Amniotic epithelial cell (primary cell): Measurements from ENCODE around the gene SHROOM3.
"Not testable (repeated sequence)": the region's sequence is repeated elsewhere in the genome, so short reads cannot be mapped to it uniquely, and the experiment has no call there.

Experiments used
- DNase-seq: peaks from one replicate; pipeline ENCODE4 v3.0.0-alpha.2; 2010; ENCODE audit warnings: low read depth

SHROOM3 gene

DNA sequence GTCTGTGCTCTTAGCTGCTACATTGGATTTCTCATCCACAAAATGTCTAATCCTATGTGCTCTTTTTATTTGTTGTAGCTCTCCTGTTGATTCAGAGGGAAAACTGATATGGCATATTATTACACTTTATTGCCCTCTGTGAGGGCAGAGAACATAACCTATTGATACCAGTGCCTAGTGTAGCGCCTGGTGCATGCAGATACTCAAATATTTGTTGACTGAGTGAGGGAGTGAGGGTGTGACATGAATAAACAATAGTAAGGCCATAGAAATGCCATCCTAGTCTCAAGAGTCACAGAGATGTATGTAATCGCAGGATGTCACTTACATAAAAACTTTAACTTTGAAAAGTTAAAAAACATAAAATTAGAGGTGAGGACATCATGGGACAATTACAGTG, 159.1 kb downstream of the SHROOM3 start:
- DNase-seq = no peak

DNA sequence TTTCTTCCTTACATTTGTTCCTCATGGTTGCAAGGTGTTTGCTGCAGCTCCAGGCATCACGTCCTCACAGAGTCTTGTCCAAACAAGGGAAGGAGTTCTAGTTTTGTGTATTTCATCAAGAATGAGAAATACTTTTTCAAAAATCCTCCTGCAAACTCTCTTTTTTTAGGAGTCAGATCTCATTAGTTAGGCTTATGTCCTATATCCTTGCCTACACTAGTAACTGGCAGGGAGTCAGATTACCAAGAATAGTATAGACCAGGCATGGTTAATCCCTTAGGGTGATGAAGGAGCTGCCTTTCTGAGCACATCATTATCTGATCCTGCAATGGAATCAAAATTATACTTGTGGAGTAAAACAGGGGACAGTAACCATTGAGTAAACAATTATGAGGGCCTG, 160.4 kb downstream of the SHROOM3 start:
- no peak for DNase-seq

DNA sequence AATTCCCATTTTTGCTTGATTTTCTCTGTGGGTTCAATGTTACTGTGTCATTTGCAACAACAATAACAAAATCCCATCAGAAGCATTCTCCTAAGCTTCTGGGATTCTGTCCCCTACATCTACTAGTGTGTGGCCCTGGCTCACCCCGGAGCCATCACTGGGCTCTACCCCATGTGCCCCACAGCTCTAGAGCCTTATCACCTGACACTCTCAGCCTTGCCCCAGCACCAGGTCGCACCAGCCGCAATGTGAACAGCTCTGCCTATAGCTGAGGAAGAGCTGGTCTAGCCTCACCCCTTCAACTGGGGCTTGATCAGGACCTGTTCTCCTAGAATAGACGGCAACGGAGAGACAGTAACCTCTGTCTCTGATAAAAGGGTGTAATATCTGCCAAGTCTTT, 161.7 kb downstream of the SHROOM3 start:
- DNase-seq = no peak

DNA sequence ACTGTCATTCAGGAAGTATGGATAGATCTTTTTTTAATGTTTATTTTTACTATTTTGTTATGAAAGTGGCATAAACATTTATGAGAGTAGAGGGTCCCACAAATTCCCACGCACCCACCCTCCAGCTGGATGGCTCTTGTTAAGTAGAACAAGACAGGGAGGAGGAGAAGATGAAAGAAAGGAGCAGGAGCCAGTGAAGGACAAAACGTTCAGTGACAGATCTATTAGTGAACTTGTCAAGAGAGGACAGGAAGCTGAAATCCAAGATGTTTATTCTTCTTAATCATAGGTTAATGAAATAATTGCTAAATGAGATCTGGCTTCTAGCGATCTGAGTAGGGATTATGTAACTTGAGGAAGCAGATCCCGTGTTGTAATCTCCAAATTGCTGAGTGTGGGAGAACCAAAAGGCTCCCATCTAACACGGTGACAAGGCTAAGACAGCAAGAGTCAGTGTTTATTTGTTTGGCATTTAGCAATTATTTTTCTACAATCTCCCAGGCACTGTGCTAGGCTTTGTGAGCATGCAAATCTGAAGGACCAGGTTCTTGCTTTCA, 162.5 kb downstream of the SHROOM3 start:
- no peak for DNase-seq

DNA sequence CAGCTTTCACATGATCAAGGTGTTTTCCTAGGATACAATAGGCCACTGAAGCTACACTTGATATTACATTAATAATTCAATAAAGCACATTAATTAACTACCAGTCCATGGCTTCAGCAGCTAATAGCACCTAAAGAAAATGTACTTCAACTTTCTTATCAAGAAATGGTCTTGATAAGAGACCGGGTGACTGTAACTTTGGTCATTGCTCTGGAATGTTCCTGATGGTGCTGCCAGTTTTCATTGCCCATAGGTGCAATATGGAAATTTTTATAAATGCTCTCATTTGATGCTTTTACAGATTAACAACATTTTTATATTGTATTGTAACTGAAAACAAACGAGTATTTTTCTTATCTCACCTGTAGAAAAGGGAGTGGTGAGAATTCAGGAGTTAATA, 165.4 kb downstream of the SHROOM3 start:
- DNase-seq = peak; percentile 41

DNA sequence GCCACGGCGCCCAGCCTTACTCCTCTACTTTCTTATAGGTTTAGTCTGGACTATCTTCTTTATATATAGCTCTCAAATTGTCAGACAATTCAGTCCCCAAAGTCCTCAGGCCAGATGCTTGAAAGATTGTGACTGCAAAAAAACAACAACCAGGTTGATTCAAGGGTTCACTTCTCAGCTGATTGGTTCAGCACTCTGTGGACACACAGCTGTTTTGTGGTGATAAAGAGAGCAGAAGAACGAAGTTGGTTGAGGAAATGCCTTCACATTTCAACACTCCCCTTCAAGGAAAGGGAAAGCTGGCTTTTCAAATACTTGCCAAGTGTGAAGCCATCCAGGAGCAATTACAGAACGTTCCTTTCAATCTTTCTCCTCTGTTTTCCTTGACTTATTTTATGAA, 166.8 kb downstream of the SHROOM3 start:
- peak; percentile 84 for DNase-seq

DNA sequence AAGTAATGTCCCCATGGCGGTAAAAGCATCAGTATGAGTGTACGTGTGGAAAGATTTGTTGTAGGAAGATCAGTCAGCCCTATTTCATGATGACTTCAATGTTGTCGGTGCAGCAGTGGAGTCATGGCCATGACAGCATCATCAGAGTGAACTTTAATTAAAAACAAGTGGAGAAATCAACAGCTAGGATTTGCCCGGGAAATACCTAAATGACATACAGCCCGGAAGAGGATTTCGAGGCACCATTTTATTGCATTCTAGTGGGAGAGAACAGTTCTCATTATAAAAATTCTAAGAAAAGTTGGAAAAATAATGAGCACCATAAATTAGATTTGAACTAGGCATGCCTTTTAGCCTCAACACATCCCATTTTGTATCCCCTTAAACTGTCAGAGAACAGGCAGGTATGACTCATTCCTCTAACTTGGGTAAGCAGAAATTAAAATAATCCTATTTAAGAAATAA, 170.1 kb downstream of the SHROOM3 start:
- no peak for DNase-seq

DNA sequence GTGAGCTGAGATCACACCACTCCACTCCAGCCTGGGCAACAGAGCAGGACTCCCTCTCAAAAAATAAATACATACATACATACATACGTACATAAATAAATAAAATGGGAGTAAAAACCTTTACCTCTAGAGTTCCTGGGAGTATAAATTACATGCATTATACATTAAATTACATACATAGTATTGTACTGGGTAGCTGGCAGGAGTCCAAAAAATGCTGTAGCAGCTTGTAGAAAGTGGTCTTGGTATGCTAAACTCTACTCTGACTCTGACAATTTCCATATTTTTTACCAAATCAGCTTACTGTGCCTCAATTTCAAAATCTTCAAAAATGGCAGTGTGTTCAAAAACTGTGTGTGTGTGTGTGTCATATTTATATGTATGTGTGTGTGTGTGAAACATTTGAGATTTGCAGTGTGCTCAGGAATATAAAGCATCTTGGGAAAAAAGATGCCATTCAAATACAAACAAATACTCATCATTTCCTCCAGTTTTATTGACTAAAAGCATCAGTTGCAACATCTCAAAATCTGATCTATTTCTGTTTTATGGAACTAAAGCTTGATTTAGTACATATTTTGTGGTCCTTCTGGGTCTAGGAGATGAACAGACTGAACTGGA, 171.7 kb downstream of the SHROOM3 start:
- DNase-seq = no peak

DNA sequence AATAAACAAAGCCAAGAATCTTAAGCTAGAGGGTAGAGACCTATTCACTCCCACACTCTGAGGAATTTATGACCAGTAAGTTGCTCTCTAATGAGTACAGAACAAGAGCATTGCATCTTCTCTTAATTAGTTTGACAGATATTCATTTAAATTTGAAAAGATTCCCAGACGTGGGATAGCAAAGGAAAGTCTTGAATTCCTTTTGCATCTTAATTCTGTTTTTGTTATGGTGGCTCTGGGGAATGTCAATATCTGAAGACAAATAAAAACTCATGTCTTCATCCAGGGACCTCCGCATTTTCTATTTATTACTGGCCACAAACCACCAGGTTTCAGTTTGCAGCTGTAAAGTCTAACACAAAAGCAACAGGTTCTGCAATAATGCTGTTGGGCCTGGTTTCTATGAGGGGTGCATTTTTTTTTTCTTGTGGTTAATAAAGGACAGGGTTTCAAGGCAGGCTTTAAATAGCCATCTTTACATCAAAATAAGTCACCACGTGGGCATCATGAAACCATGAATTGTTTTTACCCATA, 172.3 kb downstream of the SHROOM3 start:
- peak; percentile 88 for DNase-seq

DNA sequence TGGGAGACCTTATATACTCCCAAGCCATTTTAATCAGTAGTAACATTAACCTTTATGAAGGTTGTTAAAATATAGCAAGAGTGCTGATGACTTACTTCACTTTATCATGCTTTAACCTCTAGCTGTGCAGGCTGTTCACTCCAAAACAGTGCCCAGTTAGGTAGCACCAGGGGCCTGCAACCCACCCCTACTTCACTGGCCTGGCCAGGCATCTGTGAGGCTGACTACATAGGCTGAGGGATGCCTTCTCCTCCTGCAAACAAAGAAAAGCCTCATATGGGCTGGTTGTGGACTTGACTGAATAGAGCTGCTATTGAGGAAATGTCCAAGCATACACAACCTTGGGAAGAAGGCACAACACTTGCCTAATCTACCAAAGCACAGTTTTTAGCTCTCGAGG, 172.8 kb downstream of the SHROOM3 start:
- DNase-seq = no peak

DNA sequence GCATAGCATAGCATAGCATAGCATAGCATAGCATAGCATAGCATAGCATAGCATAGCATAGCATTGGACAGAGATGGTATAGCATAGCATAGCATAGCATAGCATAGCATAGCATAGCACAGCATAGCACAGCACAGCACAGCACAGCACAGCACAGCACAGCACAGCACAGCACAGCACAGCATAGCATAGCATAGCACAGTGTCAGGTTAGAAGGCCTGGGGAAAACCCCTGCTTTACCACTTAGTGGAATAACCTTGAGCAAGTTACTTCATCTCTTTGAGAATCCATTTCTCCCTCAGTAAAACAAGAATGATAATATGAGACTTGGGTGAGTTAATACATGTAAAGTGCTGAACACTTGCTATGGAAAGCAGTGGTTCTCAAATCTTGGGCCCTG, 173.5 kb downstream of the SHROOM3 start:
- not testable (repeated sequence) for DNase-seq

DNA sequence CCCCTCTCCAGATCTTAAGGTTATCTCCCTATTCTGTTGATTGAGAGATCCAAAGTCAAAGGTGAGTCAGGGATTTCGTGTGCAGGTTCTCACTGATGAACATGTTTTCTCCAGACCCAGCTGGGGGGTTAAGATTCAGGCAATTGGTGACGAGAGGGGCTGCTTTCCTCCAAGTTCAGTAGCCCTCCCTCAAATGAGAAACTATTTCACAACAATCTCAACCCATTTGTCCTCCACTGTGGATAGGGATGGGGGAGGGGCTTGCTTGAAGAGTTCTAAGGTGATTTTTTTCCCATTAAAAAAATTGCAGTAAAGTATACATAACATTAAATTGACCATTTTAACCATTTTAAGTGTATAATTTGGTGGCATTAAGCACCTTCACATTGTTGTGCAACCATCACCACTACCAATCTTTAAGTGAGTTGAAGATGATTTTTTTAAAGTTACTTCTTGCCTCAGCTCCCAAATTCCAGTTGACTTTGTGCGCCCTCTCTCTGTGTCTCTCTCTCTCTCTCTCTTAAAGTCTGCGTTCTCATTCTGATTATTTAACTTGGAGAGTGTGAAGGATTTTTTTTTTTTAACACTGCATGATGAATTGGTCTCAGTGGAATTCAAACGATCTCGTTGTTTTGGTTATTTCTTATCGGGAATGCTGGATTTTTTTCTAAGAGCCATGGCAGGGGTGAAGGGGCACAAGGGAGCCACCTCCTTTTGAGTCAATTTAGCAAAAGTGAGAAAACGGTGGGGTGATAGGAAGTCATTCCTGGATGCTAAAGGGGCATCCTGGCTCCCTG, 175.9 kb downstream of the SHROOM3 start:
- no peak for DNase-seq

DNA sequence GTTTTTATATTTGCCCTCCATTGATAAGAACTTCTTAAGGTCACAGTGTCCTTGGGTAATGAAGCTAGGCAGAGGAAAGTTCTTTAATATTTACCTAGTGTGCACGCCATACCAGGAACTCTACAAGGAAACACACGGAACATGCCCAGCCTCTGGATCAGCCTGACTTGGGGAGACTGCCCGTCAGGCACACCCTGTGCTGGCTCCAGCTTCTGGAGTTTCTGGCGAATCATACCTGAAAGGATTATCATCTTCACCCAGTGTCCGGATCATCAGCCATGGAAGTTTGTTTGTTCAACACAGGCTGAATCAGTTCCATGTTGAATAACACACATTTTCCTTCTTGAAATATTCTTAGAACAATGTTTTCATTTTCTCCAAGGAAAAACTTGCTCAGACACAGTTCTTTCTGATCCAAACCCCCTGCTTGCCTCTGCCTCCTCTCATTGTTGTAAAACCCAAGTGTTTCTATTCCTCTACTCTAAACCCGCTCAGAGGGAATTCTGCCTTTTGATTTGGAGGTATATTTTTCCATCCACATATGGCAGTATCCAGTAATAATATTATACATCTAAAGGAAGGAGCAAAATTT, 176.7 kb downstream of the SHROOM3 start:
- no peak for DNase-seq

DNA sequence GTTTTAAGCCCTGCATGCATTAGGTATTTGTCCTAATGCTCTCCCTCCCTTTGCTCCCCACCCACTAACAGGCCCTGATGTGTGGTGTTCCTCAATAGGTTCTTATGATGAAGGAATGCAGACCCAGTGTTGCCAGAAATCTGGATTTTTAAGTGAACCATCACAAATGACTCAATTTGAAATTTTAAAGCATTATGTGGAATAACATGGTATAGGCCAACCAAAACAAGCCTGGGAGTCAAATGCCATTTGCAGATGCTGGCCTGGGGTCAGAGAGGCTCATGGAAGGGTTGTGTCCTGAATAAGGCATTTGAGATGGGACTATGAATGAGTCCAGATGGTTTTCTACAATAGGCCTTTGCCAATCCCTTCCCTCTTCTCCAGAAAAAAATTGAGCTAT, 179.6 kb downstream of the SHROOM3 start:
- DNase-seq = no peak

DNA sequence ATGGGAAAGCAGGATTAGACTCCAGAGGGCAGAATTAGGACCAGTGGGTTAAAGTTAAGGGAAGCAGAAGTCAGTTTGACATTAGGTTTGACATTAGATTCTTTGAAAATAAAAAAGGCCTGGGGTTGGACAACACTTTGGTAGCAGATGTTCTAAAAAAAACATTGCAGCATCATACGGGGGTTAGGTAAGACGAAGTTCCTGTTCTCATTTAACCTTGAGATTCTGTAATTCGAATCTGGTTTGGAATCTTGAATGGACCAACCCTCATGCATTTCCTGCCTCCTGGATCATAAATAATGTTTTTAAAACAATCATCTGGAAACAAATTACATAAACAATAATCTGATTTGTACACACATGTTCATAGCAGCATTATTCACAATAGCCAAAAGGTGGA, 181.0 kb downstream of the SHROOM3 start:
- DNase-seq = no peak

DNA sequence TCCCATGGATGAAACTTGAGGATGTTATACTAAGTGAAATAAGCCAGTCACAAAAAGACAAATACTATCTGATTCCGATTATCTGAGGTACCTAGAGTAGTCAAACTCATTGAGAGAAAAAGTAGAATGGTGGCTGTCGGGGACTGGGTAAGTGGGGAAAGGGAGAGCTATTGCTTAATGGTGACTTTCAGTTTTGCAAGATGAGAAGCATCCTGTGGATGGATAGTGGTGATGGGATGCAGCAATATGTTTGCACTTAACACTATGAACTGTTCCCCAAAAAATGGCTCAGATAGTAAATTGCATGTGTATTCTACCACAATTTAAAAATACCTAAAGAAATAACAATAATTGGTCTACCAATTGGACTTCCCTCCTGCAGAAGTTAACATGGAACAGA, 181.5 kb downstream of the SHROOM3 start:
- no peak for DNase-seq

DNA sequence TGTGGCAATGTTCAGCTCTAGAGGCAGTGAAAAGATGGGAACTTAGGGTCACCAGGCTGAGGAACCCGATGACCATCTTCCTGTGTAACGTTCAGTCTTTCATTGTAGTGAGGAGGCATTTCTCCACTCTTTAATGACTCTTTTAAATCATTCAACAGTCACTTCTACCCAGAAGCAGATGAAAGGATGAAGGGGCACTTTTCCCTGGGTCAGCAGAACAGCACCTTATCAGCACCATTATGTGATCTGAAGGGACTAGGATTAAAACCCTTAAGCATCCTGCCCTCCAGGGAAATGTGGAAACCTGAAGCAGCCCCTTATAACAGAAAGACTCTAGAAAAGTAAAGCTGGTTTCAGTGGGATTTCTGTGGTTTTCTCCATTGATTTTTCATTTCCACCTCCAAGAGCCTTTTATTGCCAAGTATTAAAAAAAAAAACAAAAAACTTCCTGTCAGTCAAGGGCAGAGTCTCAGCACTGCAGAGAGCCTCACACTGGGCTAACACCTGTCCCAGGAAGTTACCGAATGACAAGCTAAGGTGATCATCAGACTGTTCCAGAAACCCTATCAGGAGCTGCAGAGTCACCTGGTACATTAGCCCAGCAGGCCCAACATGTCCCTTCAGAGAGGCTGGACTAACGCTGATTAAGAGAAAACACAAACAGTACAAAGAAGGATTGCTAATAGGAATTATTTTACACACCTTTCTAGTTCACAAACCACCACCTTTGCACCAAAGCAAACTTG, 185.9 kb downstream of the SHROOM3 start:
- no peak for DNase-seq

DNA sequence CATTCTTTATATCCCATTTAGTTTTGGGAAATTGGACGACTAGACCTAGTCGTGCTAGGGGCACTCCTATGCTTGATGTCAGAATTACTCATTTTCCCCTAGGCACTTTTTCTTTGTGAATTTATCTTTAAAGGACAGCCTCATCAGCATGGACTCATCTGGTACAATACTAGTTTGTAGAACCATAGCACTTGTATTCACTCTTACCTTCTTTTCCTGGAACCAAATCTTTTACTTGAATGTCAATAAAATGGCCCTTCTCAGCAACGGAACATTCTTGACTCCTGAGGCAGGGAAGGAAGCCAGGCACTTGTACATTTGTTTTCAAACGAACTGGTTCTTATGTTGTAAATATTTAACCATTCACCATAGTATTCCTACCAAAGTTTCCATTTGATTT, 187.1 kb downstream of the SHROOM3 start:
- DNase-seq = no peak

DNA sequence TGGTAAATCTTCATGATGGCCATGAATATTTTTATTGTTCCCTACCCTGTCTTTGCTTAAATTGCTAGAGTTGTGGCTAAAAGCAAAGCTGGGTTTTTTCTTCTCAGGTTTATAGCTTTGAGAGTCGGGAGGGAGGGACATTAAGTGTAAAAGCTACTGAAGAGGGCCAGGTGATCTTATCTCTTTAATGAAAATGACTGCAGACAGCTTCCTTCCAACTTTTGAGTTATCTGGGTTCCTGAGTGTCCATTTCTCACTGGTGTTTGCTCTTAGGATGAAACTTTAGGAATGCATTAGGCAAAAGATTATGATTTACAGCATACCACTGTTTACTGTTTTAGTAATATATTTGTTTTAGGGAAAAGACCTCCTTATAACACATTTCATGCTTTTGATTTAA, 187.7 kb downstream of the SHROOM3 start:
- no peak for DNase-seq

DNA sequence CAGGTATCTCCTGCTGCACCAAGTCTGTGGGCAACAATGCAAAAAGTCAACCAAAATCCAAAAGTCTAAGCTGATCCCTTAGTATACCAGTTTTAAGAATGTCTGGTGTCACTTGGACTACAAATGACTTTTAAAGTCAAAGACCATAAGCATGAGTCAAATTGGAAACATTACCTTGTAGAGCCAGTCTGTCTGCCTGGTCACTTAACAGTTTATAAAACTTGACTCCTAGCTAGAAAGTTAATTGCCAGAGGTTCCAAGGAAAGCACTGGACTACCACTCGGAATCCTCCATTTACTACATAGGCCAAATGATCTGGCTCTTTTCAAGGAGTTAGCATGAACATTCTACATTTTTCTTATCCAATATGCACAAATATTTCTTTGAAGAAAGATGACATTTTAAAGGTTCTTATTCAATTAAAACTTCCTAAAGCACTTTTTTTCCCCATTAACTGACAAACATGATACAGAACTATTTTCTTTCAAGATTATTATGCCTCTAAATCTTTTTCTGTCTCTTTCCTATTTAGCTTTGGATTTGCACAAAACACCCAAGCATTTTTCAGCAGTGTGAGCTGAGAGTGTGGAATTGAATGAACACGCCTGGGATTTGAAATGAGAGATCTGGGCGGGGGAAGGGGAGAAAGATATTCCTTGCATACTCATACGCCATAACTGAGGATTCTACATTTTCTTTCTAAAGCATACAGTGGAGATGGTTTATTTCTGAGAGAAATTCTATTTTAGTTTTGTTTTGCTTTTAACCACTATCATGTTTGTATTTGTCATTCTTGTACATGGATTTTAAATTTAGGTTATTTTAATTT, 188.4 kb downstream of the SHROOM3 start:
- no peak for DNase-seq

DNA sequence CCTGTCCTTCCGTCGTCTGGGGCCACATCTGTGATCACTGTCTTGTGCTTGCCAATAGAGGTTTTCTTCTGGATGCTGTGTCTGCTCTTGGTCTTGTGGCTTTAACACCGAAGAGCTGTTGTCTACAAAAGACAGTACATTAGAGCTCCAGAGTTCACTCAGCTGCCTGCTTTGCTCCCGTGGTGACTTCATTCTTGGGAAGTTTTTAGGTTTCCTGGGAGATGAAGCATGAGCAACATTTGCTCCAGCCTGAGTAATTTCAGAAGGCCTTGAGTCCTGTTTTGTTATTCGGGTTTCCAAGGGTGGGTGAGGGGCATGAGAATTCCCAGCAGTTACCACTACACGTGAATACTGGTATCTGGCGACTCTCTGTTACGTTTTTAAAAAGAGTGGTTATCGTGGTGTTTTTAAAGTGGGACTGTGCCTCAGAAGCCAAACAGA, 189.2 kb downstream of the SHROOM3 start:
- DNase-seq = peak; percentile 95
